ENCODE measurements around the gene ZDHHC8.

DNA sequence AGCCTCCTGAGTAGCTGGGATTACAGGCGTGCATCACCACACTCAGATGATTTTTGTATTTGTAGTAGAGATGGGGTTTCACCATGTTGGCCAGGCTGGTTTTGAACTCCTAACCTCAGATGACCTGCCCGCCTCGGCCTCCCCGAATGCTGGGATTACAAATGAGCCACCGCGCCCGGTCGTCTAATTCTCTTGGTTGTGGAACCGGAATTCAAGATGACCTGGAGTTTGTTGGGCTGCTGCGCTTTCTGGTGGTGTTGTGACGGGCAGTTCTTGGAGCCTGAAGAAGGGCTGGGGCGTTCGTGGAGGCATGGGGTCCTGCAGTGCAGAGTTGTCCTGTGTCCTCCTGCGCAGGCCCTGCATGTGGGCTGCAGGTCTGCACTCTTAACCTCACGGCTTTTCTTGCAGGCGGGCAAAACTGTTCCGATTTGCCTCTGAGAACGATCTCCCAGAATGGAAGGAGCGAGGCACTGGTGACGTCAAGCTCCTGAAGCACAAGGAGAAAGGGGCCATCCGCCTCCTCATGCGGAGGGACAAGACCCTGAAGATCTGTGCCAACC is 9.7 kb upstream of the ZDHHC8 start:
- TF ChIP-seq CHD2 (IDR thresholded peaks at IDR 0.05; ENCODE audit: borderline replicate concordance, low read depth, low read length) (no peak), ESRRA (IDR thresholded peaks at IDR 0.05; ENCODE audit: low read length) (no peak)

Data from GM12878 (cell line).